Activated naive CD4-positive, alpha-beta T cell treated with anti-CD3 and anti-CD28 coated beads, Interleukin-2, amount 50 U/mL, for 72 hours (primary cell): ENCODE results near the gene PPP6R1. TPM values are rescaled to one million over a fixed set of nuclear protein-coding genes. Genes with fewer than 3 reads are reported as not detected.

Experiments
- ATAC-seq, 2 donors: fragments of 150-1000 bp; cut with Tn5 transposase; 2 replicates each; pipeline ENCODE4 v1.10.0; 2021; ENCODE audit warnings: mild to moderate bottlenecking in 2 of 2, moderate library complexity in 2 of 2
- DNase-seq, 2 donors: peaks; one replicate each; pipeline ENCODE4 v3.0.0; 2021 to 2022; ENCODE audit warnings: low spot score in 2 of 2
- H3K27ac Mint-ChIP-seq, 2 donors: one replicate each; pipeline ENCODE4 v1.8.0; 2022; ENCODE audit warnings: mild to moderate bottlenecking in 2 of 2, mixed read lengths in 2 of 2
- H3K36me3 Mint-ChIP-seq, 2 donors: one replicate each; pipeline ENCODE4 v1.8.0; 2022; ENCODE audit warnings: mixed read lengths in 2 of 2
- H3K9me3 Mint-ChIP-seq, 2 donors: one replicate each; pipeline ENCODE4 v1.8.0; 2022; ENCODE audit warnings: mixed read lengths in 2 of 2
- total RNA-seq, 2 donors: library from RNA; stranded (reverse); gene quantifications; one replicate each; pipeline ENCODE4 v1.2.3, GENCODE V29; 2022

The PPP6R1 gene
- 100 to 1,000 TPM; 160 to 225 TPM for total RNA-seq

GRCh38 chr19:55258828-55259539 is at the start of gene PPP6R1:
PPP6R1 (minus strand) TSS chr19:55259017; CDS start chr19:55247103, 11,914 bp downstream.
- no peaks in the 10 kb centered on the region for H3K9me3 Mint-ChIP-seq
- ATAC-seq (peak; percentile 75 to 83), DNase-seq (peak; percentile 95 to 98)
- H3K27ac Mint-ChIP-seq = peak within 1 kb of the TSS; percentile 97
- peaks cover 43 to 48% of the 10 kb centered on the region in 2 donors for H3K36me3 Mint-ChIP-seq

GRCh38 chr19:55308281-55308680 is 49.5 kb upstream of the PPP6R1 start:
- no peaks in the 10 kb centered on the region for H3K36me3 Mint-ChIP-seq
- H3K9me3 Mint-ChIP-seq = no peaks in the 10 kb centered on the region
- no peak for DNase-seq

GRCh38 chr19:55306712-55307111 is 47.9 kb upstream of the PPP6R1 start:
- Mint-ChIP-seq H3K9me3 (no peaks in the 10 kb centered on the region), H3K36me3 (no peaks in the 10 kb centered on the region), H3K27ac (no peak overlapping the region)
- ATAC-seq (no peak), DNase-seq (no peak)

More at GRCh38 chr19:55308281-55308680, 49.5 kb upstream of the PPP6R1 start:
- ATAC-seq = no peak
- no peak overlapping the region for H3K27ac Mint-ChIP-seq

- Mint-ChIP-seq H3K27ac (peak overlapping the region in 1 of 2 donors; percentile 72), H3K9me3 (no peaks in the 10 kb centered on the region), H3K36me3 (no peaks in the 10 kb centered on the region)
- DNase-seq (no peak), ATAC-seq (no peak)
Observed at GRCh38 chr19:55305983-55306562, 47.3 kb upstream of the PPP6R1 start.

- H3K36me3 Mint-ChIP-seq = no peaks in the 10 kb centered on the region
- ATAC-seq (peak in 1 of 2 donors; percentile 65), DNase-seq (peak in 1 of 2 donors; percentile 59)
- H3K27ac Mint-ChIP-seq = no peak overlapping the region
- no peaks in the 10 kb centered on the region for H3K9me3 Mint-ChIP-seq
Observed at GRCh38 chr19:55305491-55305890, 46.7 kb upstream of the PPP6R1 start.

- H3K27ac Mint-ChIP-seq = no peak overlapping the region
- no peaks in the 10 kb centered on the region for H3K36me3 Mint-ChIP-seq
- no peak for ATAC-seq
- DNase-seq = no peak
- no peaks in the 10 kb centered on the region for H3K9me3 Mint-ChIP-seq
Observed at GRCh38 chr19:55304980-55305379, 46.2 kb upstream of the PPP6R1 start.

- peak in 1 of 2 donors; percentile 47 for ATAC-seq
- peak in 1 of 2 donors; percentile 39 for DNase-seq
- no peaks in the 10 kb centered on the region for H3K9me3 Mint-ChIP-seq
Observed at GRCh38 chr19:55304279-55304978, 45.6 kb upstream of the PPP6R1 start.

GRCh38 chr19:55303477-55303876 is 44.7 kb upstream of the PPP6R1 start:
- Mint-ChIP-seq H3K9me3 (no peaks in the 10 kb centered on the region), H3K27ac (no peak overlapping the region), H3K36me3 (no peaks in the 10 kb centered on the region)
- ATAC-seq = no peak
- DNase-seq = no peak

More at GRCh38 chr19:55304279-55304978, 45.6 kb upstream of the PPP6R1 start:
- H3K36me3 Mint-ChIP-seq = no peaks in the 10 kb centered on the region
- no peak overlapping the region for H3K27ac Mint-ChIP-seq

- no peak for ATAC-seq
- Mint-ChIP-seq H3K9me3 (no peaks in the 10 kb centered on the region), H3K27ac (peak overlapping the region; percentile 80 to 92), H3K36me3 (no peaks in the 10 kb centered on the region)
- DNase-seq = no peak
Observed at GRCh38 chr19:55302318-55302703, 43.5 kb upstream of the PPP6R1 start.

GRCh38 chr19:55301459-55302317 is 42.9 kb upstream of the PPP6R1 start:
- H3K9me3 Mint-ChIP-seq = no peaks in the 10 kb centered on the region
- H3K27ac Mint-ChIP-seq = peak overlapping the region; percentile 80 to 92
- no peaks in the 10 kb centered on the region for H3K36me3 Mint-ChIP-seq
- ATAC-seq (peak; percentile 92 to 94), DNase-seq (peak; percentile 93 to 99)

- DNase-seq (no peak), ATAC-seq (no peak)
- H3K27ac Mint-ChIP-seq = no peak overlapping the region
- no peaks in the 10 kb centered on the region for H3K9me3 Mint-ChIP-seq
- H3K36me3 Mint-ChIP-seq = no peaks in the 10 kb centered on the region
Observed at GRCh38 chr19:55300886-55301458, 42.2 kb upstream of the PPP6R1 start.

GRCh38 chr19:55299991-55300390 is 41.2 kb upstream of the PPP6R1 start:
- H3K36me3 Mint-ChIP-seq = no peaks in the 10 kb centered on the region
- DNase-seq = no peak
- no peak overlapping the region for H3K27ac Mint-ChIP-seq
- H3K9me3 Mint-ChIP-seq = no peaks in the 10 kb centered on the region
- no peak for ATAC-seq

- ATAC-seq (no peak), DNase-seq (no peak)
- H3K36me3 Mint-ChIP-seq = no peaks in the 10 kb centered on the region
- H3K9me3 Mint-ChIP-seq = no peaks in the 10 kb centered on the region
- H3K27ac Mint-ChIP-seq = no peak overlapping the region
Observed at GRCh38 chr19:55297267-55297666, 38.5 kb upstream of the PPP6R1 start.

GRCh38 chr19:55289117-55289796 is 30.4 kb upstream of the PPP6R1 start:
- no peaks in the 10 kb centered on the region for H3K9me3 Mint-ChIP-seq
- ATAC-seq (no peak), DNase-seq (no peak)
- H3K36me3 Mint-ChIP-seq = no peaks in the 10 kb centered on the region
- H3K27ac Mint-ChIP-seq = no peak overlapping the region

GRCh38 chr19:55287361-55288079 is 28.7 kb upstream of the PPP6R1 start:
- no peak overlapping the region for H3K27ac Mint-ChIP-seq
- DNase-seq (no peak), ATAC-seq (no peak)
- H3K36me3 Mint-ChIP-seq = no peaks in the 10 kb centered on the region
- no peaks in the 10 kb centered on the region for H3K9me3 Mint-ChIP-seq
